Measurements from ENCODE around the gene ACMSD. TPM values are rescaled to one million over a fixed set of nuclear protein-coding genes. Genes with fewer than 3 reads are reported as not detected.
A peak's percentile ranks its signal among the peaks of the same experiment; 100 is the strongest.

ACMSD gene
- total and polyA plus RNA-seq, 2 of the 13 experiments (the other 11 are each of a cell fraction or from before 2014, with no cell fraction given): not detected

DNA sequence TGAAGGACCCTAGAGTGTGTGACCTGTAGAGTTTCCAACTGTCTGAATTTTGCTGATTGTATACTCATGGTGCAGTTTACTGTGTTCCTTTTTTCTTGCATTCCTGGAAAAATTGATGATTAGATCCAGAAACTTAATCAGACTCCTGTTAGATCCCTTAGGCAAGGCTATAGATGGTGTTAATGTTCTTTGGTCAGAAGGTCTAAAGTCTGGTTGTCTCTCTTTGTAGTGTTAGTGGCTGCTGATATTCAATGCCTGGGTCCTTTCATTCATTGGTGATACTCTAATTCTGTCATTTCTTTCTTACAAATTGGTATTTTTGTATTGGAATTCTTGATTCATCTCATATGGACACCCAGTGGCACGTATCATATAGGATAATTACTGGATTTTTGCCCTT is 86.5 kb downstream of the ACMSD start:
- H3K9me3 ChIP-seq (ENCODE audit: low read length): no peaks in the 10 kb centered on the region
- WGBS (ENCODE audit: low lambda C conversion rate): 100% methylated on average over 1 of the region's 1 CpG
- peak; percentile 70 for ATAC-seq

DNA sequence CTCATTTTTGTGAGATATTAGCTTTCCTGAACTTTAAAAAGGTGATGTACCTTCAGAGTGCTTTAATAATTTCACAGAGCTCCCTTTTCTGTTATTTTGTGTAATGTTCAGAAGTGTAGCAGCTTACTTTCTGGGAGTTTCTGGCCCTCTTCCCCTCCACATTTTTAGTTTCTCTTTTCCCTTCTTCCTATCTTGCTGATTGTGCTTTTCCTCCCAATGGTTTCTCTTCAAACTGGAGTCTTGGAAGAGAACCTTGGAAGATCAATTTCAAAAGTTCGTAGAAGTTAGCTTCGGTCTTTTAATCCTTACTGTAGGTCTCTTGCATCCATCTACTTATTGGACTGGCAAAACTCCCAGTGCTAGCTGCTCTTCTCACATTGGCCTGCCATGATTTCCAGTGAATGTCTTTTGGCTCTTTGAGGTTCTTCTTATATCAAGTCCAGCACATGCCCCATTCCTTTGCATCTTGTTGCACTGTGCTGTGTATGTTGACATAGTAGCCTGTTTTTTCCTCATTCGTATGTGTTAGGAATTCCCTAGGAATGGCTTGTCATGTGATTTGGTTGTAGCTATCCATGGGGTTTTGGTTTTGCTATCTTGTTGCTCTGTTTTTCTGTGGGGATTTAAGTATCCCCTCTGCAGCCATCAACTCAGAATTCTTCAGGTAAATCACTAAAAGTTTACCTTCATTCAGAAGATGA is 88.0 kb downstream of the ACMSD start:
- WGBS (ENCODE audit: low lambda C conversion rate): 74% methylated on average over 3 of the region's 3 CpGs
- intact Hi-C loops (cut with micrococcal nuclease; ENCODE audit: unreplicated experiment) (no loop called here), in situ Hi-C loops (cut with HindIII; ENCODE audit: extremely low pct_ligation_motif_present, low pct_unique_long_range_greater_than_20kb) (no loop called here)
- Histone ChIP-seq H3K27me3 (ENCODE audit: control insufficient read depth in 1 of 2, insufficient read depth in 2 of 2, low read length in 2 of 2) (no peaks in the 10 kb centered on the region), H3K9me3 (ENCODE audit: low read length) (no peaks in the 10 kb centered on the region), H3K79me2 (ENCODE audit: insufficient read depth, low read length) (peaks cover 98% of the 10 kb centered on the region), H4K20me1 (ENCODE audit: insufficient read depth, low read length) (peaks cover 97% of the 10 kb centered on the region), H2AFZ (ENCODE audit: low read length) (no peak overlapping the region), H3K4me2 (ENCODE audit: low read depth, low read length) (peak overlapping the region; percentile 17; the same call in 1 of the 2 replicates), H3K4me1 (ENCODE audit: insufficient read depth, low read length) (peaks cover 65% of the 10 kb centered on the region), H3K9ac (ENCODE audit: insufficient read depth, low read depth, low read length) (no peak overlapping the region), H3K36me3 (replicated peaks in 1 of 2; ENCODE audit: control insufficient read depth in 1 of 2, insufficient read depth in 2 of 2, low read length in 2 of 2) (peaks cover 3 to 41% of the 10 kb centered on the region in 2 experiments), H3K27ac (ENCODE audit: extremely low read length, insufficient read depth, low read length) (peak overlapping the region; percentile 1), H3K4me3 (replicated peaks in 1 of 3; ENCODE audit: insufficient read depth in 1 of 3, low read depth in 2 of 3, low read length in 3 of 3) (no peak overlapping the region)
- no peak for FAIRE-seq
- peak; percentile 54 for ATAC-seq
- ChIA-PET POLR2A (interaction anchor here (2.4 kb wide), 1 partner anchor 8 kb away, joined by 10 read pairs; the partner anchor contains the start of gene CCNT2), CTCF (ENCODE audit: low intra/inter-chr PET ratio, low total read pairs) (no interaction called here)
- DNase-seq (ENCODE audit: low spot score): peak; percentile 21
- BruUV-seq (replicated peaks): no TSS peak
- TF ChIP-seq FOXA1 (IDR thresholded peaks at IDR 0.05): no peak
- peak; percentile 38; the same call in 1 of the 2 replicates for TF ChIP-seq FOXA1 (CRISPR knock-in tag; IDR thresholded peaks at IDR 0.05)
- 0 out of 2 replicates have a peak, but pooled peaks have one; percentile 40 for TF ChIP-seq FOXA3 (CRISPR knock-in tag; IDR thresholded peaks at IDR 0.05)
- TF ChIP-seq, protein P1, sequence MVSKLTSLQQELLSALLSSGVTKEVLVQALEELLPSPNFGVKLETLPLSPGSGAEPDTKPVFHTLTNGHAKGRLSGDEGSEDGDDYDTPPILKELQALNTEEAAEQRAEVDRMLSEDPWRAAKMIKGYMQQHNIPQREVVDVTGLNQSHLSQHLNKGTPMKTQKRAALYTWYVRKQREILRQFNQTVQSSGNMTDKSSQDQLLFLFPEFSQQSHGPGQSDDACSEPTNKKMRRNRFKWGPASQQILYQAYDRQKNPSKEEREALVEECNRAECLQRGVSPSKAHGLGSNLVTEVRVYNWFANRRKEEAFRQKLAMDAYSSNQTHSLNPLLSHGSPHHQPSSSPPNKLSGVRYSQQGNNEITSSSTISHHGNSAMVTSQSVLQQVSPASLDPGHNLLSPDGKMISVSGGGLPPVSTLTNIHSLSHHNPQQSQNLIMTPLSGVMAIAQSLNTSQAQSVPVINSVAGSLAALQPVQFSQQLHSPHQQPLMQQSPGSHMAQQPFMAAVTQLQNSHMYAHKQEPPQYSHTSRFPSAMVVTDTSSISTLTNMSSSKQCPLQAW (CRISPR knock-in tag; IDR thresholded peaks at IDR 0.05): 0 out of 2 replicates have a peak, but pooled peaks have one; percentile 16
- no peak for TF ChIP-seq MYNN (CRISPR knock-in tag; IDR thresholded peaks at IDR 0.05; ENCODE audit: low read depth)

More for the DNA sequence above, 86.5 kb downstream of the ACMSD start:
- Histone ChIP-seq H3K4me2 (ENCODE audit: low read depth, low read length) (peak overlapping the region; percentile 2; the same call in 1 of the 2 replicates), H3K4me1 (ENCODE audit: insufficient read depth, low read length) (peaks cover 74% of the 10 kb centered on the region), H2AFZ (ENCODE audit: low read length) (no peak overlapping the region), H3K27me3 (ENCODE audit: control insufficient read depth in 1 of 2, insufficient read depth in 2 of 2, low read length in 2 of 2) (no peaks in the 10 kb centered on the region; a peak in 1 of 5 replicates), H3K79me2 (ENCODE audit: insufficient read depth, low read length) (peaks cover 98% of the 10 kb centered on the region), H4K20me1 (ENCODE audit: insufficient read depth, low read length) (peaks cover 98% of the 10 kb centered on the region), H3K27ac (ENCODE audit: extremely low read length, insufficient read depth, low read length) (no peak overlapping the region), H3K36me3 (replicated peaks in 1 of 2; ENCODE audit: control insufficient read depth in 1 of 2, insufficient read depth in 2 of 2, low read length in 2 of 2) (peaks cover 3 to 39% of the 10 kb centered on the region in 2 experiments), H3K9ac (ENCODE audit: insufficient read depth, low read depth, low read length) (no peak overlapping the region), H3K4me3 (replicated peaks in 1 of 3; ENCODE audit: insufficient read depth in 1 of 3, low read depth in 2 of 3, low read length in 3 of 3) (no peak overlapping the region)
- ChIA-PET CTCF (ENCODE audit: low intra/inter-chr PET ratio, low total read pairs) (no interaction called here), POLR2A (no interaction called here)
- no peak for TF ChIP-seq ZNF557 (CRISPR knock-in tag; IDR thresholded peaks at IDR 0.05)
- 0 out of 2 replicates have a peak, but pooled peaks have one; percentile 24 for TF ChIP-seq RBFOX2 (IDR thresholded peaks at IDR 0.05; ENCODE audit: low read depth, low read length)
- BruUV-seq (replicated peaks): no TSS peak
- in situ Hi-C loops (cut with HindIII; ENCODE audit: extremely low pct_ligation_motif_present, low pct_unique_long_range_greater_than_20kb): no loop called here
- DNase-seq (ENCODE audit: low spot score) (peak; percentile 9), FAIRE-seq (no peak)
- intact Hi-C loops (cut with micrococcal nuclease; ENCODE audit: unreplicated experiment): no loop called here
